ENCODE data around the gene ZNF215. TPM values are rescaled to one million over a fixed set of nuclear protein-coding genes. Genes with fewer than 3 reads are reported as not detected.

ZNF215 gene
- total and polyA plus RNA-seq, 2 of the 4 experiments (the other 2 are of a cell fraction) = 3.4 to 7.7 TPM

- H3K18ac ChIP-seq (ENCODE audit: low read depth, low read length) = peak overlapping the region; percentile 99
- H4K91ac ChIP-seq (ENCODE audit: insufficient read depth, low read depth, low read length) = peak overlapping the region; percentile 76
- peak overlapping the region; percentile 78; the same call in 1 of the 2 replicates for H2AK5ac ChIP-seq (ENCODE audit: low read depth, low read length)
- H3K14ac ChIP-seq (replicated peaks; ENCODE audit: low read depth, low read length) = peak overlapping the region; percentile 71; the same call in 1 of the 2 replicates
- H3K9ac ChIP-seq (ENCODE audit: low read depth, low read length) = no peak overlapping the region
- peak overlapping the region; percentile 52 for H2BK20ac ChIP-seq (ENCODE audit: low read depth, low read length)
- TF ChIP-seq MXI1 (IDR thresholded peaks at IDR 0.05; ENCODE audit: borderline replicate concordance, low read depth, low read length) (no peak), RCOR1 (IDR thresholded peaks at IDR 0.05; ENCODE audit: insufficient replicate concordance, low read length) (no peak), NFE2L2 (IDR thresholded peaks at IDR 0.05; ENCODE audit: low read depth, low read length) (no peak), CTCF (conservative IDR thresholded peaks at IDR 0.05; ENCODE audit: low read depth, low read length) (no peak), CEBPB (IDR thresholded peaks at IDR 0.05; ENCODE audit: low read depth, low read length) (peak; percentile 58), SMC3 (IDR thresholded peaks at IDR 0.05; ENCODE audit: low read depth, low read length) (no peak), MAFK (IDR thresholded peaks at IDR 0.05; ENCODE audit: low read depth, low read length) (no peak), POLR2A (IDR thresholded peaks at IDR 0.05; ENCODE audit: low read depth, low read length) (no peak)
- WGBS, 2 experiments (ENCODE audit: extremely low coverage in 2 of 2, insufficient read length in 1 of 2) = 60% methylated on average over 1 of the region's 2 CpGs; no CpG with 5 or more reads in 1 of the 2 experiments
- intact Hi-C loops (cut with micrococcal nuclease) = loop anchor here (2.0 kb wide), 1 partner anchor 29 kb away; the partner anchor contains the start of genes NLRP14 and ZNF214
- no peak overlapping the region for H3K4me3 ChIP-seq (ENCODE audit: insufficient read depth, low read depth, low read length)
- H3K9me1 ChIP-seq (ENCODE audit: insufficient read depth, low read length) = peaks cover 10% of the 10 kb centered on the region; the same call in 1 of the 2 replicates
- H2BK5ac ChIP-seq (ENCODE audit: low read depth, low read length, poor library complexity, severe bottlenecking) = peak overlapping the region; percentile 96
- no TSS peak for BruUV-seq (replicated peaks)
- peak overlapping the region; percentile 76 for H3K4ac ChIP-seq (ENCODE audit: low read depth, low read length)
- no peaks in the 10 kb centered on the region for H3K36me3 ChIP-seq (ENCODE audit: control insufficient read depth, insufficient read depth, low read length)
- peak overlapping the region; percentile 60 for H2AFZ ChIP-seq (replicated peaks; ENCODE audit: low read length, poor library complexity)
- no peak overlapping the region for H2AK9ac ChIP-seq (replicated peaks; ENCODE audit: low read depth, low read length, poor library complexity)
- peak overlapping the region; percentile 72; the same call in 1 of the 2 replicates for H3K4me2 ChIP-seq (ENCODE audit: low read depth, low read length)
- peaks cover 18% of the 10 kb centered on the region for H3K4me1 ChIP-seq (ENCODE audit: control insufficient read depth, insufficient read depth, low read length)
- peak overlapping the region in 1 of 2 experiments; percentile 64; a peak in 2 of 4 replicates for H4K8ac ChIP-seq (ENCODE audit: low read depth in 2 of 2, low read length in 2 of 2)
- H3K27me3 ChIP-seq (ENCODE audit: control insufficient read depth, insufficient read depth, low read length) = no peaks in the 10 kb centered on the region
- H3K23ac ChIP-seq (ENCODE audit: low read depth, low read length) = peak overlapping the region; percentile 35; the same call in 1 of the 2 replicates
- H3K9me3 ChIP-seq (ENCODE audit: control insufficient read depth, insufficient read depth, low read length) = no peaks in the 10 kb centered on the region
- peak overlapping the region; percentile 9; the same call in 1 of the 2 replicates for H4K5ac ChIP-seq (ENCODE audit: low read depth, low read length)
- ATAC-seq (ENCODE audit: low read depth) (peak; percentile 30), DNase-seq (peak; percentile 47)
- H3K56ac ChIP-seq (ENCODE audit: extremely low read depth, insufficient read depth, low read length) = peak overlapping the region; percentile 8; the same call in 1 of the 2 replicates
- ChIA-PET CTCF (no interaction called here), POLR2A (ENCODE audit: unreplicated experiment) (no interaction called here)
- dilution Hi-C loops (cut with HindIII; ENCODE audit: low sequenced_read_pairs, unreplicated experiment) = no loop called here
- H3K79me1 ChIP-seq (ENCODE audit: low read depth in 1 of 2, low read length in 2 of 2) = no peaks in the 10 kb centered on the region
- H4K20me1 ChIP-seq (ENCODE audit: insufficient read depth, low read length) = no peaks in the 10 kb centered on the region
- peak overlapping the region; percentile 78; the same call in 1 of the 2 replicates for H3K27ac ChIP-seq (ENCODE audit: insufficient read depth, low read length)
- in situ Hi-C loops (cut with MboI; ENCODE audit: low sequenced_read_pairs) = no loop called here
- H2BK120ac ChIP-seq (ENCODE audit: low read depth, low read length) = peak overlapping the region; percentile 85
- peak overlapping the region; percentile 51; the same call in 1 of the 3 replicates for H2BK15ac ChIP-seq (ENCODE audit: low read depth, low read length)
Observed at GRCh38 chr11:6992026-6992425, 65.8 kb downstream of the ZNF215 start.

Data from IMR-90 (cell line).